ENCODE results near the gene KCNQ2. TPM values are rescaled to one million over a fixed set of nuclear protein-coding genes. Genes with fewer than 3 reads are reported as not detected.
A peak's percentile ranks its signal among the peaks of the same experiment; 100 is the strongest.

The KCNQ2 gene
- total and polyA plus RNA-seq, 12 donors: 0.03 to 3.8 (median 1.4) TPM; not detected in 7

DNA sequence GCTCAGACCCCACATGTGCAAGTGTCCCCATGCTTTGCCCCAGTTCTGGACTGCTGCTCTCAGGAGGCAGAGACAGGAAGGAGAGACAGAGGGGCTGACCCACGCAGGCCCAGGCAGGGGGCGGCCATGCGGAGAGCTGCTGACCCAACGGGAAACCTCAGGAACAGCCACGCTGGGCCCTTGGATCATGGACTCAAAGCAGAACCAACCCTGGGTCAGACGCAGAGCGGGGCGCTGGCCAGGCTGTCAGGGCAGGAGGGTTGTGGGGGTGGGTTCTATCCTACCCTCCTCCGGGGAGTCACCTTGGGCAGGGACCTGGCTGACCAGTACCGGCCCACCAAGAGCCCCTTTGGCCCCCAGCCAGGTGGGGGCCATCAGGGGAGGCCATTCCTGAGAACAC lies 2.0 kb downstream of the KCNQ2 start:
- H3K4me3 ChIP-seq: no peak overlapping the region
- TF ChIP-seq, protein P1, sequence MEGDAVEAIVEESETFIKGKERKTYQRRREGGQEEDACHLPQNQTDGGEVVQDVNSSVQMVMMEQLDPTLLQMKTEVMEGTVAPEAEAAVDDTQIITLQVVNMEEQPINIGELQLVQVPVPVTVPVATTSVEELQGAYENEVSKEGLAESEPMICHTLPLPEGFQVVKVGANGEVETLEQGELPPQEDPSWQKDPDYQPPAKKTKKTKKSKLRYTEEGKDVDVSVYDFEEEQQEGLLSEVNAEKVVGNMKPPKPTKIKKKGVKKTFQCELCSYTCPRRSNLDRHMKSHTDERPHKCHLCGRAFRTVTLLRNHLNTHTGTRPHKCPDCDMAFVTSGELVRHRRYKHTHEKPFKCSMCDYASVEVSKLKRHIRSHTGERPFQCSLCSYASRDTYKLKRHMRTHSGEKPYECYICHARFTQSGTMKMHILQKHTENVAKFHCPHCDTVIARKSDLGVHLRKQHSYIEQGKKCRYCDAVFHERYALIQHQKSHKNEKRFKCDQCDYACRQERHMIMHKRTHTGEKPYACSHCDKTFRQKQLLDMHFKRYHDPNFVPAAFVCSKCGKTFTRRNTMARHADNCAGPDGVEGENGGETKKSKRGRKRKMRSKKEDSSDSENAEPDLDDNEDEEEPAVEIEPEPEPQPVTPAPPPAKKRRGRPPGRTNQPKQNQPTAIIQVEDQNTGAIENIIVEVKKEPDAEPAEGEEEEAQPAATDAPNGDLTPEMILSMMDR (IDR thresholded peaks at IDR 0.05): no peak
- ATAC-seq (peak in 2 of 8 donors; percentile 10 to 15), DNase-seq (no peak)
- H3K4me1 ChIP-seq: peaks cover 0 to 13% (median 9%) of the 10 kb centered on the region in 9 donors
- no peaks in the 10 kb centered on the region for H3K36me3 ChIP-seq
- no peak overlapping the region for H3K27ac ChIP-seq
- H3K9me3 ChIP-seq: no peaks in the 10 kb centered on the region
- intact Hi-C loops (cut with DNase I): loop anchor here in 1 of 10 donors (10.0 kb wide), 1 partner anchor 1676 kb away; no protein-coding TSS in a partner anchor
- WGBS, 2 donors: 63 to 64% methylated on average over 10 of the region's 10 CpGs
- peaks cover 21 to 94% (median 72%) of the 10 kb centered on the region in 7 donors for H3K27me3 ChIP-seq

DNA sequence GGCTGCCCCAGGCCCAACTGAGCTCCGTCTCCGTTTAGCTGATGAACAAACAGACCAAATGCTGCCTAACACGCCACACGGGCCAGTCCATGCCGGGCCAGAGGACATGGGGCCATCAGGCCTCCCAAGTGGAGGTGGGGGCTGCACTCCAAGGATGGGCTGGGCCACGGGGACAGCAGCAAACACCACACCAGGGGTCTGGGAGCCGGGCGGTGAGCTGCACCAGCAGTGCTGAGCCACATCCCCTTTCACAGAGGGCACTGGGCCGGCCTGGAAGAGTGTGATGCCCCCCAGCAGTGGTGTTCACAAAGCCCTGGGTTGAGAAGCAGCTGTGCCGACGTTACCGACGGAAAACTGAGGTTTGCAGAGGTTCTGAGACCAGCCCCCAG lies 2.7 kb downstream of the KCNQ2 start:
- Histone ChIP-seq H3K9me3 (no peaks in the 10 kb centered on the region), H3K4me3 (no peak overlapping the region), H3K36me3 (no peaks in the 10 kb centered on the region), H3K27ac (no peak overlapping the region), H3K4me1 (peaks cover 0 to 13% (median 9%) of the 10 kb centered on the region in 9 donors), H3K27me3 (peaks cover 21 to 94% (median 70%) of the 10 kb centered on the region in 7 donors)
- ATAC-seq (no peak), DNase-seq (no peak)
- TF ChIP-seq, protein P1 (IDR thresholded peaks at IDR 0.05): no peak
- 74 to 81% methylated on average over 13 of the region's 13 CpGs for WGBS, 2 donors
- intact Hi-C loops (cut with DNase I): loop anchor here in 1 of 10 donors (10.0 kb wide), 1 partner anchor 1675 kb away; no protein-coding TSS in a partner anchor

DNA sequence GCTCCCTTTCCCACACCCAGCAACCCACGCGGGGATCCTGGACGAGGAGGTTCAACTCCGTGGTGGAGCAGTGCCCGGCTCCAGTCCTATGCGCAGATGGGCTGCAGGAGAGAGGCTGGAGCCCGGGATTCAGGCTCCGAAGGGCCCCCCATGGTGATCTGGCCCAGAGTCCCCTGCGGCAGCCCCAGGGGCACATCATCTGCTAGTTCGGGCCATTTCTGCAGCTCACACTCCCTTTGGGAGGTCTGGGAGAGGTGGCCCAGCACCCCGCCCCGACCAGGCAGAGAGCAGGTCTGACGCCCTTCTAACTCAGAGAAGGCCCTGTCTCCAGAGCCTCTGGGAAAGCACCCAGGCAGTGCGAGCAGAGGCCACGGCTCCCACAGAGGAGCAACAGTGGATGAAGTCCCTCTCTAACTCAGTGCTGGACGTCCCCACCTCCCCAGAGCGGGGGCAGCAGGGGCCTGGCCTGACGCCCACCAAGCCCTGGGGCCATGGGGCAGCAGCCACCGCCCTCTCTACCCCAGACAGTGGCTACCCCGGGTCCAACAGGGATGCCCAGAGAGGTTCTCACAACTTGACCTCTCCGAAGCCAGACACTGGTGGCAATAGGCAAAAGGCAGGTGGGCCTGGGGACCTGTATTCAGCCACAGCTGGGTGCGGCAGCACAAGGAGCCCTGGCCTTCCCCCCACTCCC lies 3.3 kb downstream of the KCNQ2 start:
- ATAC-seq (no peak), DNase-seq (no peak)
- no peak overlapping the region for H3K27ac ChIP-seq
- no peak overlapping the region for H3K4me3 ChIP-seq
- H3K4me1 ChIP-seq: peaks cover 0 to 13% (median 9%) of the 10 kb centered on the region in 9 donors
- intact Hi-C loops (cut with DNase I): no loop called here
- H3K36me3 ChIP-seq: no peaks in the 10 kb centered on the region
- no peaks in the 10 kb centered on the region for H3K9me3 ChIP-seq
- TF ChIP-seq, protein P1 (IDR thresholded peaks at IDR 0.05): no peak
- WGBS, 2 donors: 71 to 75% methylated on average over 19 to 22 of the region's 22 CpGs
- peaks cover 18 to 94% (median 70%) of the 10 kb centered on the region in 7 donors for H3K27me3 ChIP-seq

DNA sequence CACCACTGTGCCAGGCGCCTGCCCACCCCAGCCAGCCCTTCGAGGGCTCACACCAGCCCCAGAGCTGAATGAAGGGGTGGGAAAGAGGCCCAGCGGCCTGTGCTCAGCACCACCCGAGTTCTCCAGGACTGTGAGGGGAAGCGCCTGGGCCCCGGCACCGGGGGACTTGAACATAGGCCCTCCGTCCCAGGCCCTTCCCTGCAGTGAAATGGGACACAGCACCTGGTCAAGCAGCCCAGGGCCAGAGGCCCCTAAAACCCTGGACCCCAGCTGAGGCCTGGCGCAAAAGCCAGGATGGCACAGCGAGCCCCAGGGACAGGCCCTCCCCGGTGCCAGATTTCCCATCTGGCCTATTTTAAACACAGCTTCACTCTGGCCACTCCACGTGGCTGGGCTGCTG lies 4.0 kb downstream of the KCNQ2 start:
- intact Hi-C loops (cut with DNase I): no loop called here
- 81 to 83% methylated on average over 12 of the region's 12 CpGs for WGBS, 2 donors
- no peaks in the 10 kb centered on the region for H3K36me3 ChIP-seq
- H3K9me3 ChIP-seq: no peaks in the 10 kb centered on the region
- ATAC-seq: no peak
- H3K4me1 ChIP-seq: peaks cover 0 to 13% (median 9%) of the 10 kb centered on the region in 9 donors
- no peak overlapping the region for H3K27ac ChIP-seq
- no peak for DNase-seq
- no peak overlapping the region for H3K4me3 ChIP-seq
- TF ChIP-seq, protein P1 (IDR thresholded peaks at IDR 0.05): no peak
- H3K27me3 ChIP-seq: peaks cover 12 to 93% (median 70%) of the 10 kb centered on the region in 7 donors

All from heart right ventricle (tissue), 16 donors.